Transverse colon (tissue), 3 donors: ENCODE measurements around the gene RLIM.

Experiments
- CTCF ChIP-seq, 5 experiments: fragments of 200-600 bp in 3 of 5; fragments of 450-650 bp in 2 of 5; sonication (generic) in 3 of 5; IDR thresholded peaks; 1 replicate in 2 of 5; 2 replicates in 3 of 5; pipeline ENCODE4 v1.5.1; 2016 to 2017; ENCODE audit warnings: antibody characterized with exemption in 5 of 5, inconsistent platforms in 3 of 5, mild to moderate bottlenecking in 2 of 5, moderate library complexity in 1 of 5
- POLR2A ChIP-seq: fragments of 450-650 bp; IDR thresholded peaks from one replicate; pipeline ENCODE4 v1.6.1; 2016; ENCODE audit warnings: antibody characterized with exemption, mild to moderate bottlenecking, moderate library complexity

- no peak for TF ChIP-seq CTCF (IDR thresholded peaks at IDR 0.05)
- no peak for TF ChIP-seq POLR2A
These were observed 12.3 kb downstream of the RLIM start for GRCh38 chrX:74602142-74602541.
